Adrenal gland (tissue), 12 donors: ENCODE data around the gene SPATA31D4. TPM values are rescaled to one million over a fixed set of nuclear protein-coding genes. Genes with fewer than 3 reads are reported as not detected.
"Not testable (repeated sequence)": the region's sequence is repeated elsewhere in the genome, so short reads cannot be mapped to it uniquely, and the experiment has no call there.

ENCODE experiments used
- DNase-seq, 7 donors: peaks; one replicate each; pipeline ENCODE4 v3.0.0-alpha.2; 2019 to 2020
- H3K27ac ChIP-seq, 5 donors: fragments of 200-600 bp; sonication (generic) in 4 of 5; 1 replicate in 3 of 5; 2 replicates in 2 of 5; pipeline versions ENCODE4 v1.5.1 to v1.8.0; 2016 to 2020; ENCODE audit warnings: mild to moderate bottlenecking in 1 of 5
- H3K27me3 ChIP-seq: fragments of 200-600 bp; 2 replicates; pipeline ENCODE4 v1.8.0; 2021
- H3K36me3 ChIP-seq, 2 donors: fragments of 200-600 bp; replicated peaks in 1 of 2; 1 replicate in 1 of 2; 2 replicates in 1 of 2; pipeline versions ENCODE4 v1.5.1 to v1.8.0; 2018 to 2022
- H3K4me1 ChIP-seq, 2 donors: fragments of 200-600 bp; replicated peaks in 1 of 2; 1 replicate in 1 of 2; 2 replicates in 1 of 2; pipeline versions ENCODE4 v1.5.1 to v1.8.0; 2018 to 2021
- H3K4me3 ChIP-seq, 4 donors: fragments of 200-600 bp; sonication (generic) in 3 of 4; one replicate each; pipeline ENCODE4 v1.5.1; 2016 to 2018
- H3K9me3 ChIP-seq, 3 donors: fragments of 200-600 bp; sonication (generic) in 1 of 3; replicated peaks in 1 of 3; 1 replicate in 2 of 3; 2 replicates in 1 of 3; pipeline versions ENCODE4 v1.5.1 to v1.8.0; 2016 to 2021
- CTCF ChIP-seq, 6 experiments: fragments of 450-650 bp in 4 of 6; fragments of 200-600 bp in 2 of 6; sonication (generic) in 1 of 6; IDR thresholded peaks; 1 replicate in 5 of 6; 2 replicates in 1 of 6; pipeline versions ENCODE4 v1.5.1 to v1.8.0; 2016 to 2021; ENCODE audit warnings: antibody characterized with exemption in 6 of 6, mild to moderate bottlenecking in 2 of 6, moderate library complexity in 1 of 6
- POLR2A ChIP-seq, 2 donors: fragments of 450-650 bp; IDR thresholded peaks; one replicate each; pipeline ENCODE4 v1.6.1; 2017; ENCODE audit warnings: antibody characterized with exemption in 2 of 2, mild to moderate bottlenecking in 2 of 2, moderate library complexity in 1 of 2
- WGBS, 4 donors: extraction: QIAGEN DNeasy Blood & Tissue Kit in 2 of 4; methylation state at CpG; one replicate each; pipeline versions ENCODE4 v1.1.5 to v1.1.7; 2013 to 2017; 5-methylcytosine and 5-hydroxymethylcytosine counted together
- intact Hi-C, 2 donors: fragments of 100-400 bp; cut with DNase I; formaldehyde crosslinking; loops; one replicate each; pipeline versions ENCODE4 v1.14.1 to v1.15.0; 2022 to 2023
- polyA plus RNA-seq, 3 donors: library from polyadenylated mRNA; stranded (reverse); fragments of 200-250 nt in 2 of 3; fragments of 350-450 nt in 1 of 3; fragmentation: Illumina TruSeq in 1 of 3; extraction: RNeasy Lipid Tissue Mini Kit (QIAGEN cat#74804) in 1 of 3; gene quantifications; one replicate each; pipeline ENCODE4 v1.2.3, GENCODE V29; 2013 to 2014
- total RNA-seq, 9 donors: library from RNA; depleted of rRNA in 4 of 9; stranded (reverse); fragments of >200 nt in 4 of 9; fragments of 120-200 nt in 1 of 9; fragmentation: NEBNext Ultra II Directional in 1 of 9; extraction: Animal tissue kit (Norgen Biotek cat#: 25700) in 1 of 9; gene quantifications; one replicate each; pipeline versions ENCODE4 v1.1.0 to v1.2.4, GENCODE V29; 2013 to 2023
- donor health status: healthy with polysubstance abuse.
- donor health status: Bipolar disorder and iron deficiency.
- donor health status: DM: yes; HTN: yes; CAD: no.
- donor health status: DM: no; HTN: no; CAD: no.
- donor health status: DM: no; HTN: no; CAD: no.
- donor health status: DM: yes; HTN: yes; CAD: no.

The SPATA31D4 gene
- total and polyA plus RNA-seq, 12 donors = not detected

GRCh38 chr9:81912135-81912534 lies 16.1 kb upstream of the SPATA31D4 start:
- Histone ChIP-seq H3K27me3 (no peaks in the 10 kb centered on the region), H3K36me3 (no peaks in the 10 kb centered on the region), H3K27ac (no peak overlapping the region), H3K9me3 (no peaks in the 10 kb centered on the region), H3K4me3 (no peak overlapping the region), H3K4me1 (no peaks in the 10 kb centered on the region)
- TF ChIP-seq POLR2A (IDR thresholded peaks at IDR 0.05) = no peak
- TF ChIP-seq CTCF (IDR thresholded peaks at IDR 0.05) = no peak
- intact Hi-C loops = no loop called here
- WGBS, 4 donors = 82 to 92% (median 90%) methylated on average over 6 of the region's 6 CpGs
- no peak for DNase-seq

DNA sequence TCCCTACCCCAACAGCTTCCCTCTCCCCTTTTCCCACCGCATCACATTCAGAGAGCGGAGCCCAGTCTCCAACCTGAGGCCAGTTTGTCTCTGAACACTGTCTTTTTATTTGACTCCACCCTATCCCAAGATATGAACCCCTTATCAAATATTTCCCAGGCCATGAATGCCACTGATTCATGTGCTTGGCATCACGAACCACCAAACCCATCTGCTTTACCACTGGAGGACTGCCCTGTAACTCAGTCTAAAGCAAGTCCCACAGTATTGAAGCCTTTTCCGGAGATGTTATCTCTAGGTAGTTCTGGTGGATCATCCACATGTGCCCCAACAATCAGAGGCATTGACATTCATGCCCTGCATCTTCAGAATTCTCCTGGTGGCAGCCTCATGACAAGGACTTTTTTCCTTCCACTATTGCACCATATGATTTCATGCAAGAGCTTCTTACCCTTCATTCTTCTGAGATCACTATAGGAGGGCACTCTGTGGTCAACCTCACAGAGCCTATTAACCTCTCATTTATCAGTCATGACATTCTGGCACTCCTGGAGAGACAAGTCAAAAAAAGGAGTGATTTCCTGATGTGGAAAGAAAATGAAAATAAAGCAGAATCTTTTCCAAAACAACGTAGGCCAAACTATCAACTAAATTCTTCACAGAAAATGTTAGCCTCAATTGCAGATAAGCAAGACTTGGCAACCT lies 12.3 kb upstream of the SPATA31D4 start:
- no peak for TF ChIP-seq CTCF (IDR thresholded peaks at IDR 0.05)
- TF ChIP-seq POLR2A (IDR thresholded peaks at IDR 0.05) = no peak
- no peaks in the 10 kb centered on the region for H3K4me1 ChIP-seq
- intact Hi-C loops = no loop called here
- H3K9me3 ChIP-seq = no peaks in the 10 kb centered on the region
- no peak overlapping the region for H3K27ac ChIP-seq
- no peaks in the 10 kb centered on the region for H3K27me3 ChIP-seq
- H3K36me3 ChIP-seq = no peaks in the 10 kb centered on the region
- no peak for DNase-seq
- WGBS, 4 donors = 81 to 90% (median 88%) methylated on average over 5 of the region's 5 CpGs
- no peak overlapping the region for H3K4me3 ChIP-seq

DNA sequence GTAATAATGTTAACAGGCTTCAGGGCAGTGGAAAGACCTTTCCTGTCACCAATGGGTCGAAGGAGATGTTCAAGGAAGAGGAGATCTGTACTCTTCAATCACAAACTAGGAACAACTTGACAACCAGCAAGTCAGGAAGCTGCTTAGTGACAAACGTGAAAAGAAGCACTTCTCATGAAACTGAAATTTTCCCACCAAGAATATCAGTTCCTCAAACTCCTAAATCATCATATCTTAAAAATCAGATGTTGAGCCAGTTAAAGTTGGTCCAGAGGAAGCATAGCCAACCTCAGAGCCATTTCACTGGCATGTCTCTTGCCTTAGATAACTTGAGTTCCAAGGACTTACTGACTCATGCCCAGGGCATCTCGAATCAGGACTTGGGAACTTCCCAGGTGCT lies 9.7 kb upstream of the SPATA31D4 start:
- H3K4me3 ChIP-seq, H3K27ac ChIP-seq, intact Hi-C loops, H3K36me3 ChIP-seq, H3K4me1 ChIP-seq, DNase-seq, H3K9me3 ChIP-seq, H3K27me3 ChIP-seq: not testable (repeated sequence)
- WGBS, 4 donors = 43 to 56% (median 52%) methylated on average over 1 of the region's 3 CpGs

GRCh38 chr9:81930147-81930546 lies 1.9 kb downstream of the SPATA31D4 start:
- H3K36me3 ChIP-seq, H3K4me3 ChIP-seq, H3K27ac ChIP-seq, H3K27me3 ChIP-seq, DNase-seq, intact Hi-C loops, H3K4me1 ChIP-seq, H3K9me3 ChIP-seq: not testable (repeated sequence)
- no CpG with 5 or more reads among the region's 6 CpGs for WGBS, 4 donors

DNA sequence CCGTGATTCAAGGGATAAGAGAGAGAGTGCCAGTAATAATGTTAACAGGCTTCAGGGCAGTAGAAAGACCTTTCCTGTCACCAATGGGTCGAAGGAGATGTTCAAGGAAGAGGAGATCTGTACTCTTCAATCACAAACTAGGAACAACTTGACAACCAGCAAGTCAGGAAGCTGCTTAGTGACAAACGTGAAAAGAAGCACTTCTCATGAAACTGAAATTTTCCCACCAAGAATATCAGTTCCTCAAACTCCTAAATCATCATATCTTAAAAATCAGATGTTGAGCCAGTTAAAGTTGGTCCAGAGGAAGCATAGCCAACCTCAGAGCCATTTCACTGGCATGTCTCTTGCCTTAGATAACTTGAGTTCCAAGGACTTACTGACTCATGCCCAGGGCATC lies 5.3 kb downstream of the SPATA31D4 start:
- DNase-seq, H3K4me1 ChIP-seq, H3K9me3 ChIP-seq, H3K4me3 ChIP-seq, H3K27ac ChIP-seq, H3K27me3 ChIP-seq, H3K36me3 ChIP-seq, intact Hi-C loops: not testable (repeated sequence)
- no CpG with 5 or more reads among the region's 3 CpGs for WGBS, 4 donors

- H3K27me3 ChIP-seq, H3K36me3 ChIP-seq, DNase-seq, H3K4me1 ChIP-seq, H3K27ac ChIP-seq, intact Hi-C loops, H3K4me3 ChIP-seq, H3K9me3 ChIP-seq: not testable (repeated sequence)
- no CpG with 5 or more reads among the region's 2 CpGs for WGBS, 4 donors
These were observed 15.2 kb downstream of the SPATA31D4 start, which contains the start of gene SPATA31D3 for GRCh38 chr9:81943393-81943792. Gene SPATA31D3 (plus strand): TSS chr9:81943500. CDS start chr9:81943586, 86 bp downstream.

DNA sequence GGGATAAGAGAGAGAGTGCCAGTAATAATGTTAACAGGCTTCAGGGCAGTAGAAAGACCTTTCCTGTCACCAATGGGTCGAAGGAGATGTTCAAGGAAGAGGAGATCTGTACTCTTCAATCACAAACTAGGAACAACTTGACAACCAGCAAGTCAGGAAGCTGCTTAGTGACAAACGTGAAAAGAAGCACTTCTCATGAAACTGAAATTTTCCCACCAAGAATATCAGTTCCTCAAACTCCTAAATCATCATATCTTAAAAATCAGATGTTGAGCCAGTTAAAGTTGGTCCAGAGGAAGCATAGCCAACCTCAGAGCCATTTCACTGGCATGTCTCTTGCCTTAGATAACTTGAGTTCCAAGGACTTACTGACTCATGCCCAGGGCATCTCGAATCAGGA lies 20.4 kb downstream of the SPATA31D4 start:
- H3K9me3 ChIP-seq, H3K4me1 ChIP-seq, intact Hi-C loops, H3K36me3 ChIP-seq, DNase-seq, H3K27me3 ChIP-seq, H3K27ac ChIP-seq, H3K4me3 ChIP-seq: not testable (repeated sequence)
- 17 to 67% methylated on average over 1 of the region's 3 CpGs; no CpG with 5 or more reads in 2 of the 4 donors for WGBS, 4 donors
